ENCODE results near the gene GSDMA. TPM values are rescaled to one million over a fixed set of nuclear protein-coding genes. Genes with fewer than 3 reads are reported as not detected.
A peak's percentile ranks its signal among the peaks of the same experiment; 100 is the strongest.

The GSDMA gene
- total and polyA plus RNA-seq, 10 of the 15 experiments (the other 5 are each of a cell fraction or from before 2014, with no cell fraction given): 0.04 to 0.11 TPM; not detected in 8

GRCh38 chr17:39927101-39927928 lies 35.5 kb upstream of the GSDMA start, which contains the start of the genes LRRC3C and ORMDL3 (continued):
- TF ChIP-seq REST (IDR thresholded peaks at IDR 0.05; ENCODE audit: low read depth, low read length): no peak
- TF ChIP-seq CREB1 (IDR thresholded peaks at IDR 0.05; ENCODE audit: low read depth): peak; percentile 100
- no peak for TF ChIP-seq NR2C2 (IDR thresholded peaks at IDR 0.05; ENCODE audit: borderline replicate concordance, control insufficient read depth, insufficient read length, low read depth)
- TF ChIP-seq MEF2B (IDR thresholded peaks at IDR 0.05; ENCODE audit: partially characterized antibody, poor library complexity, severe bottlenecking): no peak
- TF ChIP-seq MTA3 (IDR thresholded peaks at IDR 0.05; ENCODE audit: borderline replicate concordance, low read length): no peak
- TF ChIP-seq SPI1 (IDR thresholded peaks at IDR 0.05; ENCODE audit: borderline replicate concordance, insufficient read depth, low read depth, low read length): no peak
- no peak for TF ChIP-seq ZNF274 (IDR thresholded peaks at IDR 0.05; ENCODE audit: insufficient read depth, insufficient read length)
- no peak for TF ChIP-seq WRNIP1 (IDR thresholded peaks at IDR 0.05; ENCODE audit: borderline replicate concordance, low read depth, low read length)

Data from GM12878 (cell line).